Calu3 (cell line): Measurements from ENCODE around the gene RAD50. TPM values are rescaled to one million over a fixed set of nuclear protein-coding genes. Genes with fewer than 3 reads are reported as not detected.

Experiments used
- BruUV-seq: library from RNA; stranded (reverse); fragments of 400-500 nt; replicated peaks from 2 replicates; lab custom pipeline; 2021; lab: Mats Ljungman, UMichigan
- CTCF ChIA-PET: fragments of 300-600 bp; sonication (Branson Sonifier 250); formaldehyde crosslinking; loops from one replicate; lab custom pipeline; 2022; ENCODE audit warnings: antibody characterized with exemption; lab: Charles Lee
- DNase-seq: peaks from one replicate; pipeline ENCODE4 v3.0.0; 2022
- H3K27ac Mint-ChIP-seq: one replicate; pipeline ENCODE4 v1.8.0; 2022; ENCODE audit warnings: mixed read lengths; ENCODE audit not compliant: unreplicated experiment
- H3K27me3 Mint-ChIP-seq: one replicate; pipeline ENCODE4 v1.8.0; 2022; ENCODE audit warnings: mixed read lengths; ENCODE audit not compliant: unreplicated experiment
- H3K36me3 Mint-ChIP-seq: one replicate; pipeline ENCODE4 v1.8.0; 2022; ENCODE audit warnings: mild to moderate bottlenecking, moderate library complexity, mixed read lengths; ENCODE audit not compliant: insufficient read depth, unreplicated experiment
- H3K4me1 Mint-ChIP-seq: one replicate; pipeline ENCODE4 v1.8.0; 2022; ENCODE audit warnings: mild to moderate bottlenecking, low read depth, mixed read lengths; ENCODE audit not compliant: unreplicated experiment
- H3K4me3 Mint-ChIP-seq: one replicate; pipeline ENCODE4 v1.8.0; 2022; ENCODE audit warnings: mild to moderate bottlenecking, low read depth, moderate library complexity, mixed read lengths; ENCODE audit not compliant: unreplicated experiment
- H3K9me3 Mint-ChIP-seq: one replicate; pipeline ENCODE4 v1.8.0; 2022; ENCODE audit warnings: low read depth, mixed read lengths; ENCODE audit not compliant: unreplicated experiment
- intact Hi-C: fragments of 100-400 bp; cut with micrococcal nuclease; formaldehyde crosslinking; loops from one replicate; pipeline ENCODE4 v1.10.0; 2022; ENCODE audit not compliant: unreplicated experiment
- total RNA-seq: library from RNA; stranded (reverse); gene quantifications from 2 replicates; pipeline ENCODE4 v1.2.3, GENCODE V29; 2022
- TF ChIP-seq, protein P1 (sequence below): fragments of 200-600 bp; IDR thresholded peaks from one replicate; pipeline ENCODE4 v1.8.0; 2022; ENCODE audit warnings: antibody characterized with exemption; ENCODE audit not compliant: unreplicated experiment

Gene RAD50
- total RNA-seq, 1 experiment from 2014 or later: 35.9 TPM

DNA sequence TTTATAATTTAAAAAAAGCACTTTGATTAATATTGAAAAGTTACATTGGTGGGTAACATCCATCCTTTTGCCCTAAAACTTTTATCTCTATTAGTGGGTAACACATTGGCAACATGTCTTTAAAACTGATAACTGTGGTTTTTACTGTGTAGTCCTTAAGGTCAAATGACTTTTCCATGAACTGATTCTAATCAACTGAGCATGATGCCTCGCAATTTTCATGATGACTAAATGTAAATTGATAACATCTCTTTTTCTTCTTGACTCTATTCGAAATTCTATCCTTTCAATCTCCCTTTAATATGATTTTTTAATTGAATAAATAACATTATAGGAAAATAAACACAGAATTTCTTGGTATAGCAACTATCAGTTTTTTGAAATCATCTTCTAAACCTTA, 7.2 kb upstream of the RAD50 start:
- Mint-ChIP-seq H3K27ac (no peak overlapping the region), H3K4me3 (no peak overlapping the region), H3K9me3 (no peaks in the 10 kb centered on the region), H3K27me3 (no peaks in the 10 kb centered on the region), H3K4me1 (no peaks in the 10 kb centered on the region), H3K36me3 (no peaks in the 10 kb centered on the region)
- BruUV-seq: no TSS peak
- DNase-seq: no peak
- TF ChIP-seq, protein P1, sequence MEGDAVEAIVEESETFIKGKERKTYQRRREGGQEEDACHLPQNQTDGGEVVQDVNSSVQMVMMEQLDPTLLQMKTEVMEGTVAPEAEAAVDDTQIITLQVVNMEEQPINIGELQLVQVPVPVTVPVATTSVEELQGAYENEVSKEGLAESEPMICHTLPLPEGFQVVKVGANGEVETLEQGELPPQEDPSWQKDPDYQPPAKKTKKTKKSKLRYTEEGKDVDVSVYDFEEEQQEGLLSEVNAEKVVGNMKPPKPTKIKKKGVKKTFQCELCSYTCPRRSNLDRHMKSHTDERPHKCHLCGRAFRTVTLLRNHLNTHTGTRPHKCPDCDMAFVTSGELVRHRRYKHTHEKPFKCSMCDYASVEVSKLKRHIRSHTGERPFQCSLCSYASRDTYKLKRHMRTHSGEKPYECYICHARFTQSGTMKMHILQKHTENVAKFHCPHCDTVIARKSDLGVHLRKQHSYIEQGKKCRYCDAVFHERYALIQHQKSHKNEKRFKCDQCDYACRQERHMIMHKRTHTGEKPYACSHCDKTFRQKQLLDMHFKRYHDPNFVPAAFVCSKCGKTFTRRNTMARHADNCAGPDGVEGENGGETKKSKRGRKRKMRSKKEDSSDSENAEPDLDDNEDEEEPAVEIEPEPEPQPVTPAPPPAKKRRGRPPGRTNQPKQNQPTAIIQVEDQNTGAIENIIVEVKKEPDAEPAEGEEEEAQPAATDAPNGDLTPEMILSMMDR: no peak
- CTCF ChIA-PET: no interaction called here
- intact Hi-C loops: no loop called here

DNA sequence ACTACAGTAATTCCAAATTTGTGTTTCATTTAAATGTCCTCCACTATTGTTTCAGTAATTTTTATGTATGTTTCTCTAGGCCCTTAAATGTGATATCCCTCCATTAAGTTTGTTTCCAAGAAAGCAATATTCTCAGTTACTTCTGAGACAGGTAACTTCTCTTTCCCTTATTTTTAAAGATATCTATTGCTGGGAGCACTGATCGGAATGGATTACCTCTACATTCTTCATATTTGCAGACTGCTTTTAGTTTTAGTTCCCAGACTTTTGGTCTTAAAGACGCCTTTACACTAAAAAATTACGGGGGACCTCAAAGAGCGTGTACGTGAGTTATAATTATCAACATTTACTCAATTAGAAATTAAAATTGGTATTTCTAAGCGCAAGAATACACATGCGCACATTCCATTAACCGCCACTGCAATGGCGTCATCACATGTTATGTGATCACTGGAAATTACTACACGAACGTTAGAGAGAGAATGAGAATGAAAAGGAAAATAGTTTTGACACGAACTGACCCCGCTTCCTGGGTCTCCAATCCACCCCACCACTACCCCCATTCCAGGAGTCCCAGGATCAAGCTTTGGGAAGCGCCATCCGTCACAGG, 519 bp upstream of the RAD50 start:
- Mint-ChIP-seq H3K4me3 (peak overlapping the region; percentile 80), H3K9me3 (no peaks in the 10 kb centered on the region), H3K4me1 (peaks cover 16% of the 10 kb centered on the region), H3K36me3 (peaks cover 21% of the 10 kb centered on the region), H3K27ac (peak overlapping the region; percentile 61), H3K27me3 (no peaks in the 10 kb centered on the region)
- intact Hi-C loops: no loop called here
- TF ChIP-seq, protein P1: no peak
- no peak for DNase-seq
- BruUV-seq: TSS peak; percentile 91
- CTCF ChIA-PET: interaction anchor here (0.6 to 1.3 kb wide), 5 partner anchors 21 to 262 kb away, joined by 3 to 4 read pairs (median 3); partner anchors contain the start of gene SLC22A4

DNA sequence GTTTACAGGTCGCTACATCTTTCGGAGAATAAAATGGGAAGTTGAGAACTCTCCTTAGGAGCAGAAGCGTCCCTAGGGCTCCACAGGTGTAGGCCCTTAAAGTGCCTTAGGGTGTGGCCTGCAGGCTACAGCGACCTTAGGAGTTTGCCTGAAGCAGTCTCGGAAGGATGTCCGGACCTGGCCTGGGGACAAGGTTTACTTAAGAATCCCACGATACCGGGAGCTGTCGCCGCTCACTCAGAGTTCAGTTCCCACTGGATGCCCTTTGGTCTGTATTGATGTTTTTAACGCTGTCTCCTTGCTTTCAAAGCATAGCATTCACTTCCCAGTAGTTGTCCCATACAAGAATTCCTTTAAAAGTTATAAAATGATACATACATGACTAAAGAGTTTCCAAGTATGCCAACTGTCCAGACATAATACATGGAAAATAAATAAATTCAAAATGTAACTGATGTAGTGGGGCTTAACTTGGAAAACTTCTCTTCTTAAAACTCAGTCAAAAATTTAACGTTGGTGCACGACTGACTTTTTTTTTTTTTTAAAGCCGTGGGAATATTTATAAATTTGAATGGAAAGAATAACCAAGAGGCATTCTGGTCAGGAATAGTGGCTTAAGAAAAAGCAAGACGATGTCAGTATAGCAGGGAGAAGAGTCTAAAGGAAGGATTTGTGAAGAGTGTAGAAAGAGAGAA, 848 bp downstream of the RAD50 start:
- peaks cover 21% of the 10 kb centered on the region for H3K36me3 Mint-ChIP-seq
- peak overlapping the region; percentile 61 for H3K27ac Mint-ChIP-seq
- peak; percentile 54 for DNase-seq
- H3K27me3 Mint-ChIP-seq: no peaks in the 10 kb centered on the region
- CTCF ChIA-PET: interaction anchor here (0.6 to 1.3 kb wide), 4 partner anchors 31 to 819 kb away, joined by 3 to 7 read pairs (median 6); no protein-coding TSS in a partner anchor
- intact Hi-C loops: no loop called here
- H3K4me1 Mint-ChIP-seq: peaks cover 16% of the 10 kb centered on the region
- TF ChIP-seq, protein P1: no peak
- peak overlapping the region; percentile 80 for H3K4me3 Mint-ChIP-seq
- H3K9me3 Mint-ChIP-seq: no peaks in the 10 kb centered on the region
- BruUV-seq: no TSS peak

DNA sequence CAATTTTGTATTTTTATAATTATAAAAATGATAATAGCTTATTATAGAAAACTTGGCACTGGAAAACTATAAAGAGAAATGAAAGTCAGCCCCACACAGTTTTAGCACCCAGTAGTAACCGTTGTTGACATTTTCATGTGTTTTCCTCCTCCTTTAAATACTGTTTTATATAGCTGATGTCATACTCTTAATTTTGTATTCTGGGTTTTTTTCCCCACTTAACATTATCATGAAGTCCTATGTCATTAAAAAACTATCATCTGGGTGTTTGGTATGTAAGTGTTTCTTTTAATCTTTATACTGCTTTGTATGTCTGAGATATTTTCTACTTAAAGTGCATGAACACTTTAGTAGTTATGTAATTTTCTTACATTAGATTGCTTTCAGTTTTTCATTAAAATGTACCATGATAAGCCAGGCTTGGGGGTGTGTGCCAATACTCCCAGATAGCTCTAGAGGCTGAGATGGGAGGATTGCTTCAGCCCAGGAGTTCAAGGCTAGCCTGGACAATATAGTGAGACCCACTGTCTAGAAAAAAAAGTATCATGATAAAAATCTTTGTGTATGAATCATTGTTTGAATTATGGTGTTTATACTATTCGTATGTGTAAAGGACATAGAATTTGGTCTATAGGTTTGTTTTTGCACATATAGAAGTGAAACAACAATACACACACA, 2.7 kb downstream of the RAD50 start:
- no peaks in the 10 kb centered on the region for H3K27me3 Mint-ChIP-seq
- CTCF ChIA-PET: interaction anchor here (0.6 kb wide), 1 partner anchor 954 kb away, joined by 3 read pairs; no protein-coding TSS in a partner anchor
- TF ChIP-seq, protein P1: no peak
- no peak overlapping the region for H3K27ac Mint-ChIP-seq
- no TSS peak for BruUV-seq
- DNase-seq: no peak
- no peak overlapping the region for H3K4me3 Mint-ChIP-seq
- intact Hi-C loops: no loop called here
- peaks cover 16% of the 10 kb centered on the region for H3K4me1 Mint-ChIP-seq
- peaks cover 21% of the 10 kb centered on the region for H3K36me3 Mint-ChIP-seq
- no peaks in the 10 kb centered on the region for H3K9me3 Mint-ChIP-seq
